SU-DHL-6 (cell line): ENCODE data around the gene OR14A2.

Source experiments
- H2AFZ ChIP-seq: fragments of 200-600 bp; sonication (generic); 2 replicates; pipeline ENCODE4 v1.6.1; 2014; ENCODE audit warnings: low read depth, mild to moderate bottlenecking, moderate library complexity, mixed read lengths, antibody characterized with exemption, low read length; ENCODE audit not compliant: severe bottlenecking
- H3F3A ChIP-seq: fragments of 200-600 bp; shearing (Covaris generic); 2 replicates; pipeline ENCODE4 v1.6.0; 2016; ENCODE audit warnings: antibody characterized with exemption, mild to moderate bottlenecking; ENCODE audit not compliant: insufficient read depth
- H3K27ac ChIP-seq: fragments of 200-600 bp; sonication (generic); 2 replicates; pipeline ENCODE4 v1.5.1; 2016; ENCODE audit warnings: low read depth, mild to moderate bottlenecking, low read length, moderate library complexity, mixed read lengths
- H3K27me3 ChIP-seq: fragments of 200-600 bp; sonication (generic), shearing (Covaris generic); 2 replicates; pipeline ENCODE4 v1.6.0; 2014; ENCODE audit warnings: mild to moderate bottlenecking, low read length
- H3K36me3 ChIP-seq: fragments of 200-600 bp; sonication (generic); 2 replicates; pipeline ENCODE4 v1.6.1; 2014; ENCODE audit warnings: mild to moderate bottlenecking, low read length, mixed read lengths
- H3K4me2 ChIP-seq: fragments of 300-600, 200-600 bp; shearing (Covaris generic), sonication (generic); 2 replicates; pipeline ENCODE4 v1.6.0; 2014; ENCODE audit warnings: low read length, low read depth, mild to moderate bottlenecking; ENCODE audit not compliant: poor library complexity, severe bottlenecking
- H3K4me3 ChIP-seq: fragments of 200-600 bp; sonication (generic); 2 replicates; pipeline ENCODE4 v1.5.1; 2014; ENCODE audit warnings: antibody characterized with exemption, low read length, mild to moderate bottlenecking, mixed read lengths; ENCODE audit not compliant: insufficient read depth, poor library complexity, severe bottlenecking
- H3K79me2 ChIP-seq: fragments of 200-600 bp; sonication (generic); 2 replicates; pipeline ENCODE4 v1.6.1; 2014; ENCODE audit warnings: mild to moderate bottlenecking, low read length, moderate library complexity; ENCODE audit not compliant: insufficient read depth
- H3K9ac ChIP-seq: fragments of 200-600 bp; sonication (generic); 2 replicates; pipeline ENCODE4 v1.7.0; 2014; ENCODE audit warnings: mild to moderate bottlenecking, low read length
- H3K9me2 ChIP-seq: fragments of 200-600 bp; sonication (generic); replicated peaks from 2 replicates; pipeline ENCODE4 v1.6.1; 2014; ENCODE audit warnings: low read length; ENCODE audit not compliant: insufficient read depth
- H3K9me3 ChIP-seq: fragments of 200-600 bp; sonication (generic); 2 replicates; pipeline ENCODE4 v1.6.1; 2014; ENCODE audit warnings: low read length, mixed read lengths; ENCODE audit not compliant: insufficient read depth
- H4K20me1 ChIP-seq: fragments of 200-600 bp; sonication (generic); 2 replicates; pipeline ENCODE4 v1.6.1; 2014; ENCODE audit warnings: low read depth, mild to moderate bottlenecking, antibody characterized with exemption, low read length, moderate library complexity, mixed read lengths
- CTCF ChIP-seq: fragments of 200-600 bp; sonication (generic); IDR thresholded peaks from one replicate; pipeline ENCODE4 v1.5.1; 2017; ENCODE audit warnings: antibody characterized with exemption, mild to moderate bottlenecking, low read length, moderate library complexity; ENCODE audit not compliant: insufficient read depth, poor library complexity, severe bottlenecking
- EZH2phosphoT487 ChIP-seq: fragments of 200-600 bp; sonication (generic), shearing (Covaris generic); conservative IDR thresholded peaks from 2 replicates; pipeline ENCODE4 v1.6.1; 2018; ENCODE audit warnings: mild to moderate bottlenecking, antibody characterized with exemption, low read length, moderate library complexity, mixed read lengths

The OR14A2 gene

GRCh38 chr1:247738315-247738714 lies 9.6 kb downstream of the OR14A2 start, which contains the start of gene OR14K1:
Gene OR14K1, plus strand, starts transcription at chr1:247738615. Its CDS starts 0 bp downstream, at chr1:247738615.
- Histone ChIP-seq H3K4me3 (no peak within 1 kb of the TSS), H3K4me2 (no peak within 1 kb of the TSS), H3K36me3 (no peaks in the 10 kb centered on the region), H3K9me2 (no peaks in the 10 kb centered on the region; the same call in 1 of the 2 replicates), H3K9ac (no peak within 1 kb of the TSS), H2AFZ (no peak within 1 kb of the TSS), H3K27ac (no peak within 1 kb of the TSS), H3K79me2 (no peaks in the 10 kb centered on the region), H4K20me1 (no peaks in the 10 kb centered on the region), H3F3A (no peaks in the 10 kb centered on the region), H3K27me3 (0 out of 2 replicates have a peak, but pooled peaks cover 1% of the 10 kb centered on the region), H3K9me3 (no peaks in the 10 kb centered on the region)
- TF ChIP-seq CTCF = no peak
- TF ChIP-seq EZH2phosphoT487 = no peak

GRCh38 chr1:247721222-247721621 lies 26.7 kb downstream of the OR14A2 start:
- H3K79me2 ChIP-seq = no peaks in the 10 kb centered on the region
- H3K9me3 ChIP-seq = no peaks in the 10 kb centered on the region
- no peaks in the 10 kb centered on the region for H3F3A ChIP-seq
- no peaks in the 10 kb centered on the region for H4K20me1 ChIP-seq
- H3K9ac ChIP-seq = no peak overlapping the region
- H2AFZ ChIP-seq = no peak overlapping the region
- H3K9me2 ChIP-seq = no peaks in the 10 kb centered on the region
- H3K36me3 ChIP-seq = no peaks in the 10 kb centered on the region
- no peak overlapping the region for H3K27ac ChIP-seq
- H3K27me3 ChIP-seq = no peaks in the 10 kb centered on the region
- H3K4me2 ChIP-seq = no peak overlapping the region
- TF ChIP-seq EZH2phosphoT487 (no peak), CTCF (no peak)
- H3K4me3 ChIP-seq = no peak overlapping the region

- no peak within 1 kb of the TSS for H3K9ac ChIP-seq
- H3K27me3 ChIP-seq = no peaks in the 10 kb centered on the region
- no peak within 1 kb of the TSS for H3K27ac ChIP-seq
- no peaks in the 10 kb centered on the region for H3F3A ChIP-seq
- TF ChIP-seq EZH2phosphoT487 (no peak), CTCF (no peak)
- H3K4me3 ChIP-seq = no peak within 1 kb of the TSS
- H3K79me2 ChIP-seq = no peaks in the 10 kb centered on the region
- no peaks in the 10 kb centered on the region for H4K20me1 ChIP-seq
- no peaks in the 10 kb centered on the region for H3K9me2 ChIP-seq
- no peak within 1 kb of the TSS for H3K4me2 ChIP-seq
- H3K9me3 ChIP-seq = no peaks in the 10 kb centered on the region
- H2AFZ ChIP-seq = no peak within 1 kb of the TSS
- H3K36me3 ChIP-seq = no peaks in the 10 kb centered on the region
These were observed 31.4 kb downstream of the OR14A2 start, which contains the start of gene OR6F1 for GRCh38 chr1:247716546-247716945. Gene OR6F1, minus strand, starts transcription at chr1:247716646. Its CDS starts 3,891 bp downstream, at chr1:247712755.
